H7 (cell line): ENCODE results near the gene ANKRD34A. TPM values are rescaled to one million over a fixed set of nuclear protein-coding genes. Genes with fewer than 3 reads are reported as not detected.
A peak's percentile ranks its signal among the peaks of the same experiment; 100 is the strongest.

Experiments
- DNase-seq: peaks from one replicate; pipeline ENCODE4 v3.0.0; 2012
- H3K27me3 ChIP-seq: 2 replicates; pipeline ENCODE4 v1.6.0; 2011; ENCODE audit warnings: mild to moderate bottlenecking, low read length; ENCODE audit not compliant: control insufficient read depth, insufficient read depth
- H3K36me3 ChIP-seq: replicated peaks from 2 replicates; pipeline ENCODE4 v1.5.1; 2011; ENCODE audit warnings: low read length; ENCODE audit not compliant: control insufficient read depth, insufficient read depth
- H3K4me3 ChIP-seq: 2 replicates; pipeline ENCODE4 v1.5.1; 2011; ENCODE audit warnings: low read depth, mild to moderate bottlenecking, control low read depth, low read length, moderate library complexity; ENCODE audit not compliant: insufficient read depth
- total RNA-seq: library from RNA; depleted of rRNA; stranded (reverse); fragments of >200 nt; shearing (Covaris generic); gene quantifications from 2 replicates; pipeline ENCODE4 v1.2.3, GENCODE V29; 2014

Gene ANKRD34A
- total RNA-seq, 1 experiment from 2014 or later: 0.62 TPM

DNA sequence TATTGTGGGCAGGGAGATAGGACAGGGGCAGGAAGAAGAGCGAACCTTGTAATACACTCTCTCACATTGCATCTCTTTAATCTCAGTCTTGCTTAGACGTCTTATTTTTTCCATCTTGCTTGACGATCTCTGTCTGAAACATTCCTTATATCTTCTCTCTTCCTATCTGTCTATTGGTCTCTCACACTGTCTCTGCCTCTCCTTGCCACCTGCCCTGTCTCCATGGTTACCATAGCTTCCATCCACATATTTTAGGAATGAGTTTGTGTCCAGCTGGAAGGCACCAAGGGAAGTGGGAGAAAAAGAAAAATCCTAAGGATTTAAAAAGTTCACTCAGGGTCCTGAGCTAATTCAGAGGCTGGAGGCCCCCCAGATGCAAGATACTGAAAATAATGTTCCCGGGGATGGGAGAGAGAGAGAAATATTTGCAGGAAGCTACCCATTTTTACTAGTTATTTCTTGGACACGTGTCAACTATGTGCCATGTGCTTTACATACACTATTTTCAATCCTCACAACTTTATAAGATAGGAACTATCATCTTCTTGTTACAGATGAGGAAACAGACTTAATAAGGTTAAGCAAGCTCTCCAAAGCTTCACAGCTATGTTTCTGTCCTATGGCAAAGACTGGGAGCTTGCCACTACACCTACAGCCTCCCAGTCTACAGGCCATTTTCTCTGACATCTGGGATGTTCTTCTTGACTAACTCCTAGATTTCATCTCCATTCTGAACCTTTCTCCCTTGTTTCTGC lies 933 bp downstream of the ANKRD34A start:
- Histone ChIP-seq H3K27me3 (peaks cover 57% of the 10 kb centered on the region), H3K4me3 (peak overlapping the region; percentile 71; the same call in 1 of the 2 replicates), H3K36me3 (no peaks in the 10 kb centered on the region)
- no peak for DNase-seq

DNA sequence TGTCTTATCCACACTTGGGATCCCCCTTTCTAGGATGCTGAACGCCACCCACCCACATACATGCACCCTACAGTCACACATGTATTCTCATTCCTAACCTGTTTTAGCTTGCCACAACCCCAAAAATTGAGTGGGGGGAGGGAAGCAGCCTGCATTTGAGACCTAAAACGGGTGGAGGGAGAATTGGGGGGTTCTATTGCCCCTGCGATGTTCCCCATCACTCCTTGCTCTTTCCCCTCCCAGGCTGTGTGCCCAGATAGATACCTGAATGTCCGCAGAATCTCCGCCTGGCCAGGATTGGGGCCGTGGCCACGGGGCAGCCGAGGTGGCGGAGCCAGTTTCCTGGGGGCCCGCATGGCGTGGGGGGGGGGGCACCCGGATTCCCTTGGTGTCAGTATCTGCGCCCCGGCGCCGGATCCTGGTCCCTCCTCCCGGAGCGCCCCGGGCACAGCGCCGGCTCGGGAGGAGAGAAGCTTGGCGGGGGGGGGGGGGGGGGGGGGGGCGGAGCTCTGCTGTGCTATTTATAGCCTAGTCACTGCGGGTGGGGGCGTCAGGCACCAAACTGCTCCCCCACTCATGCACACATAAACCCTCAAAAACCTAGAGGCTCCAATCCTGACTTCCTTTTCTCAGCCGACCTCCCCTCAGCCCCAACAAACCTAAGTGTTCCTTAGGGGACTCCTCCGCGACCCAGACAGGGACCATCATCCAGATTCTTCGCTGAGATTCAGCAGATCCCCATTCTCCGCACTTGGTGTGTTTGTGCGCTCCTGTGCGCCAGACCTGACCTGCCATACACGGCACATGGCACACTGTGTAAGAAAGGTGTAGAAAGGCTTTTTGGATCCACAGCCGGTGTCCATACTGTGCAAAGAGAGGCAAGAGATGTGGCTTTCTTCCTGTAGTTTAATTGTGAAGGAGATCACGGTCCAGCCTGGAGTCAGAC lies 1.9 kb downstream of the ANKRD34A start:
- Histone ChIP-seq H3K27me3 (peaks cover 61% of the 10 kb centered on the region), H3K4me3 (peak overlapping the region; percentile 87), H3K36me3 (no peaks in the 10 kb centered on the region)
- peak; percentile 73 for DNase-seq

- Histone ChIP-seq H3K27me3 (peaks cover 65% of the 10 kb centered on the region), H3K4me3 (peak overlapping the region; percentile 87), H3K36me3 (no peaks in the 10 kb centered on the region)
- peak; percentile 79 for DNase-seq
Measured at GRCh38 chr1:145961425-145962156, 2.8 kb downstream of the ANKRD34A start.

DNA sequence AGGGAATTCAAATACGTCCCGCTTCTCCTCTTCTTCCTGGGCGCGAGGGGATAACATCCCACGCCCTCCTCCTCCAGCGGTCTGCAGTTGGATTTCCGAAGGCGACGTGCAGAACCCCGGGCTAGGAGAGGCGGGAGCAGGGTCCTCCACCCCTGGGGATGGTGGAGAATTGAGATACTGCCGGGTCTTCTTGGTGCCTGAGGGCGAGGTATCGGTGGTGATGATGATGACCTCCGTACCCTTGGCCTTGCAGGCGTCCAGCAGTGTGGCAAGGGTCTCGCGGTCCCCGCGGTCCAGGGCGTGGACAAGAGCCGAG lies 3.3 kb downstream of the ANKRD34A start:
- peak; percentile 67 for DNase-seq
- peaks cover 65% of the 10 kb centered on the region for H3K27me3 ChIP-seq

DNA sequence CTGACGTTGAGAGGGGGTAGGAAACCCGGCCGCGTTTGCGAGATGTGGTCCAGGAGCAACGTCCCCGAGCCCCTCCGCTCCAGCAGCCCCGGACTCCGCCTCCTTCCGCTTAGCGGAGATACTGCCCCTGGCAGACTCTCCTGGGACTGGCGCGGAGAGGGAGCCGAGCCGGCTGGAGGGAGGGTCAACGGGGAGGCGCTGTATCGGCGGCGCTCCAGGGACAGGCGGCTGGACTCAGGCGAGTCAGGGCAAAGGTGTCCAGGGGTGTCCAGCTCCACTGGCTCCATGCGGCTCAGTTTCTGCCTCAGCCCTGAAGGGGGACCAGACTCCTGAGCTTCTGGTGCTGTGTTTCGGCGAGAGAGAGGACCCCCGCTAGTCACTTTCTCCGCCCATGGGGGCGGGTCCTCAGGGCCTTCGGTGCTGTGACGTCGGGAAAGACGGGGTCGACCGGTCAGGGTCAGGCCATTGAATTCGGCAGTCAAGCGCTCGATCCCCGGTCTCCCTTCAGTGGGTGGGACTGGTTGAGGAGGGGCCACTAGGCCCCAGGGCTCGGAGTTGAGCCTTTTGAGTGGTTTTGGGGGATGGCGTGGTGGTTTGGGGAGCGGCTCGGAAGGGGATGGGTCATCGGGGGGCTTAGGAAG lies 3.8 kb downstream of the ANKRD34A start:
- DNase-seq: peak; percentile 94
- Histone ChIP-seq H3K36me3 (no peaks in the 10 kb centered on the region), H3K27me3 (peaks cover 67% of the 10 kb centered on the region), H3K4me3 (peak overlapping the region; percentile 87)

More for the DNA sequence above, 3.3 kb downstream of the ANKRD34A start:
- Histone ChIP-seq H3K4me3 (peak overlapping the region; percentile 87), H3K36me3 (no peaks in the 10 kb centered on the region)

- Histone ChIP-seq H3K27me3 (peaks cover 68% of the 10 kb centered on the region), H3K4me3 (peak overlapping the region; percentile 87), H3K36me3 (no peaks in the 10 kb centered on the region)
- no peak for DNase-seq
Measured at GRCh38 chr1:145959957-145960467, 4.4 kb downstream of the ANKRD34A start.

- no peak for DNase-seq
- peaks cover 68% of the 10 kb centered on the region for H3K27me3 ChIP-seq
- H3K4me3 ChIP-seq: no peak overlapping the region
- H3K36me3 ChIP-seq: no peaks in the 10 kb centered on the region
Measured at GRCh38 chr1:145959333-145959732, 5.0 kb downstream of the ANKRD34A start.

GRCh38 chr1:145958734-145959133 lies 5.6 kb downstream of the ANKRD34A start:
- DNase-seq: no peak
- H3K36me3 ChIP-seq: no peaks in the 10 kb centered on the region
- H3K27me3 ChIP-seq: peaks cover 62% of the 10 kb centered on the region
- no peak overlapping the region for H3K4me3 ChIP-seq

- Histone ChIP-seq H3K4me3 (peak within 1 kb of the TSS; percentile 77), H3K36me3 (no peaks in the 10 kb centered on the region), H3K27me3 (peaks cover 51% of the 10 kb centered on the region)
- DNase-seq: peak; percentile 97
Measured at GRCh38 chr1:145957443-145958319, 6.7 kb downstream of the ANKRD34A start, which contains the start of gene LIX1L. LIX1L (minus strand) TSS chr1:145958017; CDS start chr1:145957927, 90 bp downstream.

DNA sequence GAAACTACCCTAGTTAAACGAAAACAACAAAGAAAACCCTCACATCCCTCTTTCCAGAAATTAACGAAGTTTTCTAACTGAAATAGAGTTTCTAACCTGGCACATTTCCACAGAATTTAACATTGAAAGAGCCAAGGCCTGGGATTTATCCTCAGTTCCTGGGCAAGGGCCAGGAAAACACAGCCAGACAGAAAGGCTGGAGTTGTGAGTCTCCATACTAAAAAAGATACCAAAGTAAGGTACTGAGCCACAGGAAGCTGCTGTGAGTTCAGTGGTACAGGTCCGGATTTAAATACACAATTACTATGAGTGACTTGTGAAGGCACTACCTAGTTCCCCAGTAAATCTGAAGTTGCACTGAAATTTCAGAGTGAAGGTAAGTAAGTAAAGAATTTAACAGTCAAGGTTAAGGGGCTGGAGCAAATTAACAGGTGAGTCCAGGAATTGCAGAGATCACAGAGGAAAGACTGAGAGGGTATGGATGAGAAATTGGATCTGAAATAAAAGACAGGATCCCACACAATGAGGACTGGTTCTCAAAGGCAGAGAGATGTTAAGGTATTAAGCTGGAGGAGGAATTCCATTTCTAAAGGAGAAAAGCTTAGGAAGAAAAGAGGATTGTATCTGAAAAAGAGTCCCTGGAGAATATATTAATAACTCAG lies 7.5 kb downstream of the ANKRD34A start:
- H3K36me3 ChIP-seq: no peaks in the 10 kb centered on the region
- peak overlapping the region; percentile 77 for H3K4me3 ChIP-seq
- peak; percentile 26 for DNase-seq
- peaks cover 44% of the 10 kb centered on the region for H3K27me3 ChIP-seq

GRCh38 chr1:145956361-145956760 lies 8.0 kb downstream of the ANKRD34A start:
- Histone ChIP-seq H3K4me3 (no peak overlapping the region; the same call in 1 of the 2 replicates), H3K36me3 (no peaks in the 10 kb centered on the region), H3K27me3 (peaks cover 38% of the 10 kb centered on the region)
- DNase-seq: no peak

DNA sequence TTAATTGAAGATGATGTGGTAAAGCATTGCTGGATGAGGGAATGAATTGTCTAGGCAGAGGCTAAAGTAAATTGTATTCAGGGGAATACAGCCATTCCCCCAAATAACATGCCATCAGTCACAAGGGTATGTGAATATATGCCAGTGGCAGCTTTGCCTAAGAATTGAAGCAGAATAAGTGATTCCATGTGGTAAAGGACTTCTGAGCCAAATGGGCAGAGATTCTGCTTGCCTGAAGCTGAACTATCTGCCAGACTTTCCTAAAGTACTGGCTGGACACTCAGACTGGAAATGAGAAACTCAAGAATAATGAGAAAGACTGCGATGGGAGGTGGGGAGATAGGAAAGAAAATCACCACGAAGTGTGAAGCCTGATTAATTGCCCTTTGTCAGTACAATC lies 8.9 kb downstream of the ANKRD34A start:
- DNase-seq: no peak
- H3K27me3 ChIP-seq: peaks cover 30% of the 10 kb centered on the region
- H3K36me3 ChIP-seq: no peaks in the 10 kb centered on the region
- H3K4me3 ChIP-seq: no peak overlapping the region

DNA sequence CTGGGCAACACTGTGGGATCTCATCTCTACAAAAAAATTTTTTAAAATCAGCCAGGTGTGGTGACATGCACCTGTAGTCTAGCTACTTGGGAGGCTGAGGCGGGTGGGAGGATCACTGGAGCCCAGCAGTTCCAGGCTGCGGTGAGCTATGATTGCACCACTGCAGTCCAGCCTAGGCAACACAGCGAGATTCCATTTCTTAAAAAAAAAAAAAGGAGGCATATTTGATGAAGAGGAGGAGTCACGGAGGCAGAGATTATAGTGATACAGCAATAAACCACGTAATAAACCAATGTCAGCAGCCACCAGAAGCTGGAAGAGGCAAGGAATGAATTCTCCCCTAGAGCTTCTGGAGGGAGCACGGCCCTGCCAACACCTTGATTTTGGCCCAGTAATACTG lies 10.5 kb downstream of the ANKRD34A start:
- Histone ChIP-seq H3K4me3 (no peak overlapping the region), H3K27me3 (peaks cover 15% of the 10 kb centered on the region), H3K36me3 (no peaks in the 10 kb centered on the region)
- no peak for DNase-seq
